Skeletal muscle satellite cell (primary cell): ENCODE data around the gene ROMO1. TPM values are rescaled to one million over a fixed set of nuclear protein-coding genes. Genes with fewer than 3 reads are reported as not detected.
A peak's percentile ranks its signal among the peaks of the same experiment; 100 is the strongest.

ENCODE experiments used
- H3K27me3 ChIP-seq: 2 replicates; pipeline ENCODE4 v1.7.0; 2013; ENCODE audit warnings: low read length; ENCODE audit not compliant: control insufficient read depth, insufficient read depth
- H3K36me3 ChIP-seq: 2 replicates; pipeline ENCODE4 v1.7.0; 2013; ENCODE audit warnings: mild to moderate bottlenecking, control low read depth, low read length; ENCODE audit not compliant: insufficient read depth
- H3K4me1 ChIP-seq: 2 replicates; pipeline ENCODE4 v1.7.0; 2013; ENCODE audit warnings: low read length; ENCODE audit not compliant: control insufficient read depth, insufficient read depth
- H3K4me2 ChIP-seq: 2 replicates; pipeline ENCODE4 v1.7.0; 2013; ENCODE audit warnings: mild to moderate bottlenecking, low read length
- H3K4me3 ChIP-seq: 2 replicates; pipeline ENCODE4 v1.7.0; 2013; ENCODE audit warnings: low read length
- H3K9ac ChIP-seq: 2 replicates; pipeline ENCODE4 v1.7.0; 2013; ENCODE audit warnings: mild to moderate bottlenecking, low read depth, low read length, moderate library complexity
- H3K9me3 ChIP-seq: replicated peaks from 2 replicates; pipeline ENCODE4 v1.7.0; 2013; ENCODE audit warnings: mild to moderate bottlenecking, control low read depth, low read length
- total RNA-seq: library from RNA; depleted of rRNA; stranded (reverse); fragments of >200 nt; gene quantifications from 2 replicates; pipeline ENCODE4 v1.2.3, GENCODE V29; 2012; rRNA removed

ROMO1 gene
- total RNA-seq = 171 and 228 TPM in 2 replicates

GRCh38 chr20:35699127-35699956, at the start of gene ROMO1, which contains the start of gene NFS1:
TSS of gene ROMO1 (plus strand) at chr20:35699405. CDS start at chr20:35699633, 228 bp downstream.
TSS of gene NFS1 (minus strand) at chr20:35699352. CDS start at chr20:35699288, 64 bp downstream.
- Histone ChIP-seq H3K9me3 (no peaks in the 10 kb centered on the region), H3K27me3 (no peaks in the 10 kb centered on the region), H3K9ac (peak within 1 kb of the TSS; percentile 98), H3K4me1 (peaks cover 34% of the 10 kb centered on the region), H3K4me3 (peak within 1 kb of the TSS; percentile 95), H3K4me2 (peak within 1 kb of the TSS; percentile 96), H3K36me3 (peaks cover 52% of the 10 kb centered on the region)

GRCh38 chr20:35650632-35651031, 48.6 kb upstream of the ROMO1 start:
- H3K36me3 ChIP-seq = peaks cover 44% of the 10 kb centered on the region

DNA sequence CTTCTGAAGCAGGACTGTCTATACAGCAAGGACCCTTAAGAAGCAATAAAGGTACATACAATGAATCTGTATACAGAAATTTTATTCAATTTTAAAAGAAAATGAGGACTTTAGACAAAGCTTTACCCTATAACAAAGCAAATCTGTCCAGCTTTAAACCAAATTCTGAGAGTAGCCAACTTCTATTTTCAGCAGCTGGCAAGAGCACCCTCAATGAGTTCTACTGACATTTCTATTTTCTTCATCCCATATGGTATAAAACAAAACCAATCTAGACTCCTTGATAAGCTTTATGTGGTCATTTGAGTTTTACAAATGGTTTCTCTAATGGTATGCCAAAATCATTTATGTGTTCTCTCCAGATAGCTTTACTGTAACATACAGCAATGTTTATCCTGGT, 47.2 kb upstream of the ROMO1 start:
- Histone ChIP-seq H3K36me3 (peaks cover 44% of the 10 kb centered on the region), H3K4me3 (no peak overlapping the region), H3K4me1 (no peaks in the 10 kb centered on the region)

More at GRCh38 chr20:35650632-35651031, 48.6 kb upstream of the ROMO1 start:
- Histone ChIP-seq H3K4me2 (no peak overlapping the region), H3K9ac (no peak overlapping the region), H3K27me3 (no peaks in the 10 kb centered on the region), H3K9me3 (no peaks in the 10 kb centered on the region), H3K4me3 (no peak overlapping the region), H3K4me1 (no peaks in the 10 kb centered on the region)

DNA sequence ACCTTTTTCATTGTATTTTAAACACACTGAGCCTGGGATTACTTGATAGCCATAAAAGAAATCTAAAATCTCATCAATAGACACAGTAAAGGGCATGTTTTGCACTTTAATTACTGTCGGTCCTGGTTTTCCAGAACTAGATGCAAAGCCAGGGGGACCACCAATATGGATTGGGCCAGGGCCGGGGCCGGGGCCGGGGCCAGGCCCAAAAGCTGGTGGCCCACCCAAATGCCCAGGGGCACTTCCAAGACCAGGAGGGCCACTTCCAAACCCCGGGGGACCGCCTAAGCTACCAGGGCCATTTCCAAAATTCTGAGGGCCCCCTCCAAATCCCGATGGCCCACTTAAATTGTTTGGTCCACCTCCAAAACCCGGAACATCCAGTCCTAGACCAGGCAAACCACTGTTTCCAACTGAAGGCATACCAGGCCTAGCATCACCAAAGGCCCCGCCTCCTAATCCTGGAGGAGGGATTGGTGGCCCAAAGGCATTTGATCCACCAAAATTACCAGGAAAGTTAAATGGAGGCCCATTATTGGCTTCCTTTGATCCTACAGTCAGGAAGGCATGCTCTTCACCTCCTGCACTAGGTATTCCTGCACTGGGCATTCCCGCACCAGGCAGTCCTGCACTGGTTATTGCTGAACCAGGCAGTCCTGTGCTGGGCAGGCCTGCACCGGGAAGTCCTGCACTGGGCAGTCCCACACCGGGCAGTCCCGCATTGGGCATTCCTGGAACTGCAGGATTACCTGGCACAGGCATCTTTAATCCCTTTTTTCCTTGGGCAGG, 46.4 kb upstream of the ROMO1 start:
- Histone ChIP-seq H3K36me3 (peaks cover 42% of the 10 kb centered on the region), H3K9ac (no peak overlapping the region), H3K4me3 (no peak overlapping the region), H3K27me3 (no peaks in the 10 kb centered on the region), H3K9me3 (no peaks in the 10 kb centered on the region), H3K4me2 (no peak overlapping the region), H3K4me1 (no peaks in the 10 kb centered on the region)

More for the DNA sequence above, 47.2 kb upstream of the ROMO1 start:
- H3K9ac ChIP-seq = no peak overlapping the region
- no peaks in the 10 kb centered on the region for H3K27me3 ChIP-seq
- no peak overlapping the region for H3K4me2 ChIP-seq
- no peaks in the 10 kb centered on the region for H3K9me3 ChIP-seq

GRCh38 chr20:35653430-35653734, 45.8 kb upstream of the ROMO1 start:
- H3K4me3 ChIP-seq = no peak overlapping the region
- no peaks in the 10 kb centered on the region for H3K9me3 ChIP-seq
- H3K36me3 ChIP-seq = peaks cover 42% of the 10 kb centered on the region
- no peaks in the 10 kb centered on the region for H3K4me1 ChIP-seq
- no peak overlapping the region for H3K4me2 ChIP-seq
- H3K9ac ChIP-seq = no peak overlapping the region
- H3K27me3 ChIP-seq = no peaks in the 10 kb centered on the region

DNA sequence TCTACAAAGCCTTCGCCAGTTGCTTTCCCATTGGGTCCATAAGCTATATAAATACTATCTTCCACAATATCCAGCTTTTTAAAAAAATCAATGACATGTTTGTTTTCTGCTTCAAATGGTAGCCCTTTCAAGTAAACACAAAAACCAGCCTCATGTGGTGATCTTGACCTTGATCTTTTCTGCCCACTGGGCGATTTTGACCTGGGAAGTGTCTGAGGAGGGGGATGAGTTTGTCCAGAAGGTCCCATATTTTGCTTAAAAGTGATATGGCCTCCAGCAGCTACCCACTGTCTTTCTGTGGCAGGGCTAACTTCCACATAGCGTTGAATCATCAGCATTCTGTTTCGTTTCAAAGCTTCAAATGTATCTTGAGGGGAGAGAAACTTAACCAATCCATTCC, 45.3 kb upstream of the ROMO1 start:
- Histone ChIP-seq H3K9me3 (no peaks in the 10 kb centered on the region), H3K36me3 (peaks cover 42% of the 10 kb centered on the region), H3K4me2 (no peak overlapping the region), H3K4me3 (no peak overlapping the region), H3K4me1 (no peaks in the 10 kb centered on the region), H3K9ac (no peak overlapping the region), H3K27me3 (no peaks in the 10 kb centered on the region)

GRCh38 chr20:35654415-35654814, 44.8 kb upstream of the ROMO1 start:
- no peak overlapping the region for H3K9ac ChIP-seq
- H3K36me3 ChIP-seq = peaks cover 42% of the 10 kb centered on the region
- no peak overlapping the region for H3K4me2 ChIP-seq
- H3K4me3 ChIP-seq = no peak overlapping the region
- H3K4me1 ChIP-seq = no peaks in the 10 kb centered on the region
- no peaks in the 10 kb centered on the region for H3K9me3 ChIP-seq
- no peaks in the 10 kb centered on the region for H3K27me3 ChIP-seq

DNA sequence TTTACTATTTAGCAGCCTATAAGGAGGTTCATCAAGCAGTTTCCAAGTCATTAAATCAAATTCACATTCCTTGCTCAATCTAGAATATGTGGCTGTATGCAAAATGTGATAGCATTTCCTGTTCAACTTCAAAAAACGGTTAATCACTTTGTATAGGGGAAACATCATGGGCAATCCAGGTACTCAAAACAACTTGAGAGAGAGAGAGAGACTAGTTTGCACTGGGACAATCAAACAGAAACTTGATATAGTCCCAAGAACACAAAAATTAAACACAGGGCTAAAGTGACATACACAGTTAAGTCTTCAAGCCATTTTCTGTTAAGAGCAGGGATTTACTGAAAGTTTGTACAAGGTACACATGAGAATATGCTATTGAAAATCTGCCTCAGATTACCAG, 41.9 kb upstream of the ROMO1 start:
- Histone ChIP-seq H3K9me3 (no peaks in the 10 kb centered on the region), H3K9ac (no peak overlapping the region), H3K27me3 (no peaks in the 10 kb centered on the region), H3K36me3 (peaks cover 27% of the 10 kb centered on the region), H3K4me3 (no peak overlapping the region), H3K4me2 (no peak overlapping the region), H3K4me1 (peaks cover 22% of the 10 kb centered on the region)

DNA sequence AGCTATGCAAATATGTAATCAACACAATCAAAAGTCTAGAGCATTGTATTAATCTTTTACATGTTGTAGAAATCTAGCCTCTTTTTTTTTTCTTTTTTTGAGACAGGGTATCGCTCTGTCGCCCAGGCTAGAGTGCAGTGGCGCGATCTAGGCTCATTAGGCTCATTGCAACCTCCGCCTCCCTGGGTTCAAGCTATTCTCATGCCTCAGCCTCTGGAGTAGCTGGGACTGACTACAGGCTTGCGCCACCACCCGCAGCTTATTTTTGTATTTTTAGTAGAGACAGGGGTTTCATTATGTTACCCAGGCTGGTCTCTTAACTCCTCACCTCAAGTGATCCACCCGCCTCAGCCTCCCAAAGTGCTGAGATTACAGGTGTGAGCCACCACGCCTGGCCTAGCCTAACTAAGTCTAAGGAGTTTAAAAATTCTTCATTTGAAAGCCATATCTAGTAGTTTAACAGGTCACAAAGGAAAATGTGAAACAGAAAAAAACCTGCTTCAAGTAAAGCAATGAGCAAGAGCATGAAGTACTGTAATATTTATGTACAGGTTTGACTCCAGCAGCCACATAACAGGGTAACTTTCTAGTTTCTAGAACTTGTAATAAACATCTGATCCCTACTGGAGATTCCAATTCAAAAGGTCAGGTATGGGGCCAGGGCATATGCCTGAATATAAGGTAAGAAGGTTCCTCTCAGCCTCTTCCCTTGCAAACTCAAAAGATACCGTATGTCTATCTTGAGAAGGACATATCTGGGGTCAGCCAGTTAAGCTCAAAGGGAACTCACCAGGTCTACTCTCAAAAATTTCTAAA, 38.9 kb upstream of the ROMO1 start:
- H3K27me3 ChIP-seq = no peaks in the 10 kb centered on the region
- no peak overlapping the region for H3K9ac ChIP-seq
- peak overlapping the region; percentile 99 for H3K4me2 ChIP-seq
- H3K36me3 ChIP-seq = peaks cover 1% of the 10 kb centered on the region
- peaks cover 31% of the 10 kb centered on the region for H3K4me1 ChIP-seq
- no peaks in the 10 kb centered on the region for H3K9me3 ChIP-seq
- H3K4me3 ChIP-seq = no peak overlapping the region

DNA sequence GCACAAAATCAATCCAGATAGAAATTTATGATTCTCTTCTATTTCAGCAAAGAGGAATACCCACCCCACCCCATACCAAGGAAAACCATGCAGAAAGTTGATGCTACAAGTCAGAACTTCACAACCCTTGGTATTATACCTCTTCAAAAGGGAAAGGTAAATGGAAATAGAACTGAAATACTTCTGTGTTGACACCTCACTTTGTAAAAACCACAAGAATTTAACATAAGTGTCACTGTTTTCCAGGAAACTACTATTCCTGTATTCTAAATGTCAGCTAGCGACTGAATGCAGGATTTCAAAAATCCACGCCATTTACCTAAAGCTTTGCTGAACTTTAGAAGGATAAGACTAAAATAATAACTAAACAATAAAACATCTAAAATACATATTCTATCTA, 38.2 kb upstream of the ROMO1 start:
- H3K4me1 ChIP-seq = peaks cover 31% of the 10 kb centered on the region
- peak overlapping the region; percentile 89 for H3K4me3 ChIP-seq
- H3K36me3 ChIP-seq = no peaks in the 10 kb centered on the region
- H3K27me3 ChIP-seq = no peaks in the 10 kb centered on the region
- H3K9me3 ChIP-seq = no peaks in the 10 kb centered on the region
- H3K4me2 ChIP-seq = peak overlapping the region; percentile 99
- H3K9ac ChIP-seq = no peak overlapping the region

DNA sequence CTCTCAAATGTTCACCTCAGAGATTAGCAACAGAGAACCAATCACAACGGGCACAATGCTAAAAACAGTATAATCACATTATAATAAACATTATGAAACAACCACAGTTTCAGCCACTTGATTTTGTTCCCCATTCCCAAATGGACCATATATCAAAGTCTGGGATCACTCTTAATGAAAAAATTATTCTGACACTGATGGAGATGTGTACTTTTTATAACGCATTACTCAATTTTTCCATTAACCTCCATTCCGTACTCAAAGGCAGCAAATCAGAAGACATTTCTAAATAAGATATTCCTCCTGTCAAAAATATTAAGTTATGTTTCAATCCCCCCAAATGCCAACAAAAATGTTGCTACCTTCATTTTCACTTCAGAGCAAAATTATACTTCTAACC, 37.3 kb upstream of the ROMO1 start:
- Histone ChIP-seq H3K27me3 (no peaks in the 10 kb centered on the region), H3K4me2 (peak overlapping the region; percentile 99), H3K9ac (peak overlapping the region; percentile 93), H3K4me1 (peaks cover 31% of the 10 kb centered on the region), H3K36me3 (no peaks in the 10 kb centered on the region), H3K9me3 (no peaks in the 10 kb centered on the region), H3K4me3 (peak overlapping the region; percentile 89)
